AG04449 (cell line): ENCODE data around the gene TNFRSF8.

Source experiments
- CTCF ChIA-PET: fragments of 350-600 bp; formaldehyde crosslinking; extraction: SDS; loops from one replicate; lab custom pipeline; 2021; ENCODE audit warnings: antibody characterized with exemption; lab: Yijun Ruan, JAX
- POLR2A ChIA-PET: fragments of 400-600, 350-600 bp; formaldehyde crosslinking; extraction: SDS; loops from one replicate; lab custom pipeline; 2020; ENCODE audit warnings: antibody characterized with exemption, inconsistent platforms; lab: Yijun Ruan, JAX
- DNase-seq: peaks from one replicate; pipeline ENCODE4 v3.0.0-alpha.2; 2010; ENCODE audit warnings: low read depth, low spot score
- H3K4me3 ChIP-seq: 2 replicates; pipeline ENCODE4 v1.5.1; 2011; ENCODE audit warnings: low read depth, mild to moderate bottlenecking, control low read depth, low read length
- CTCF ChIP-seq: IDR thresholded peaks from one replicate; pipeline ENCODE4 v1.5.1; 2011; ENCODE audit warnings: mild to moderate bottlenecking, moderate library complexity, low read length, control low read depth, inconsistent platforms; ENCODE audit not compliant: insufficient read depth; ENCODE audit errors: missing control alignments

TNFRSF8 gene

GRCh38 chr1:12166834-12167492 lies 103.9 kb downstream of the TNFRSF8 start, which contains the start of gene TNFRSF1B:
TSS of gene TNFRSF1B (plus strand) at chr1:12166991. CDS start at chr1:12167092, 101 bp downstream.
- CTCF ChIA-PET, result interaction anchor here (1.2 to 1.5 kb wide), 3 partner anchors 11 to 48 kb away, joined by 3 to 5 read pairs (median 3); no protein-coding TSS in a partner anchor

GRCh38 chr1:12167493-12168429 lies 104.7 kb downstream of the TNFRSF8 start:
- DNase-seq, result no peak
- H3K4me3 ChIP-seq, result peak overlapping the region; percentile 56
- no peak for TF ChIP-seq CTCF
- CTCF ChIA-PET, result interaction anchor here (1.8 kb wide), 1 partner anchor 10 kb away, joined by 8 read pairs; no protein-coding TSS in a partner anchor
- POLR2A ChIA-PET, result no interaction called here

More at GRCh38 chr1:12166834-12167492, 103.9 kb downstream of the TNFRSF8 start, which contains the start of gene TNFRSF1B:
- POLR2A ChIA-PET, result no interaction called here
- no peak for DNase-seq
- peak within 1 kb of the TSS; percentile 56 for H3K4me3 ChIP-seq
- no peak for TF ChIP-seq CTCF

GRCh38 chr1:12168451-12169160 lies 105.5 kb downstream of the TNFRSF8 start:
- ChIA-PET CTCF (interaction anchor here (0.9 to 1.8 kb wide), 2 partner anchors 9 kb away, joined by 4 to 8 read pairs; no protein-coding TSS in a partner anchor), POLR2A (interaction anchor here (0.5 kb wide), 1 partner anchor 450 kb away, joined by 3 read pairs; no protein-coding TSS in a partner anchor)
- DNase-seq, result no peak
- TF ChIP-seq CTCF, result no peak
- H3K4me3 ChIP-seq, result no peak overlapping the region

GRCh38 chr1:12169442-12170135 lies 106.5 kb downstream of the TNFRSF8 start:
- DNase-seq, result no peak

More at GRCh38 chr1:12169442-12170135, 106.5 kb downstream of the TNFRSF8 start:
- H3K4me3 ChIP-seq, result no peak overlapping the region
- CTCF ChIA-PET, result interaction anchor here (0.9 to 1.8 kb wide), 2 partner anchors 8 to 10 kb away, joined by 4 to 8 read pairs; no protein-coding TSS in a partner anchor
- TF ChIP-seq CTCF, result no peak
- POLR2A ChIA-PET, result no interaction called here
